Measurements from ENCODE around the gene GALNT4.

DNA sequence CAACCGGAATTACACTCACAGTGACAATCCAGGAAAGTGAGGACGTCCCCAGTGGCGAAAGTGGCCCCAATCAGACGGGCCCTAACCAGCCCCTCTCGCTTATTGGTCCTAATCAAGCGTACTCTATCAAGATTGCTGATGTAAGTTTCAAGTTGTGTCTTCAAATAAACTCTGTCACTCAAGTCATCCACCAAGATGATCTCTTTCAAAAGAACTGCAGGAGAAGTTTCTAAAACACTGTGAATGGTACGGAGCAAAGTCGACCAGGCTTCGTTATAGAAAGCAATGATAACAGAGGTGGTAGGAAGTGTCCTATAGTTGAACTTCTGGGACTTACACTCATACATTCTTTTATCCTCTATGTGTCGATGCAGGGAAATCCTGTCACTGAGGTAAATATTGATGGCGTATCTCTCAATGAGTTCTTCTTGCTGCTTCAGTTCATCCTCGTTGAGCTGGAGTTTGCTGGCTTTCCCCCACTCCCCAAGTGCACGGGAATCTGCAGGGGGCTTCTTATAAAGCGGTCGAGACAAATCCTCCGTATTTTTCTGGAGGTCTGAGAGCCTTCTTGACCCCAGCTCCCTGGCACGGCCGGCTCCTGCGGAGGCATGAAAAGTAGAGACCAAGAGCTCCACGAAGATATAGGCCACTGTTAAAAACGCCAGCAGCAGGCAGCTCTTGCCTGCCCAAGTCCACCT is 604 bp downstream of the GALNT4 start:
- TF ChIP-seq, protein P1, sequence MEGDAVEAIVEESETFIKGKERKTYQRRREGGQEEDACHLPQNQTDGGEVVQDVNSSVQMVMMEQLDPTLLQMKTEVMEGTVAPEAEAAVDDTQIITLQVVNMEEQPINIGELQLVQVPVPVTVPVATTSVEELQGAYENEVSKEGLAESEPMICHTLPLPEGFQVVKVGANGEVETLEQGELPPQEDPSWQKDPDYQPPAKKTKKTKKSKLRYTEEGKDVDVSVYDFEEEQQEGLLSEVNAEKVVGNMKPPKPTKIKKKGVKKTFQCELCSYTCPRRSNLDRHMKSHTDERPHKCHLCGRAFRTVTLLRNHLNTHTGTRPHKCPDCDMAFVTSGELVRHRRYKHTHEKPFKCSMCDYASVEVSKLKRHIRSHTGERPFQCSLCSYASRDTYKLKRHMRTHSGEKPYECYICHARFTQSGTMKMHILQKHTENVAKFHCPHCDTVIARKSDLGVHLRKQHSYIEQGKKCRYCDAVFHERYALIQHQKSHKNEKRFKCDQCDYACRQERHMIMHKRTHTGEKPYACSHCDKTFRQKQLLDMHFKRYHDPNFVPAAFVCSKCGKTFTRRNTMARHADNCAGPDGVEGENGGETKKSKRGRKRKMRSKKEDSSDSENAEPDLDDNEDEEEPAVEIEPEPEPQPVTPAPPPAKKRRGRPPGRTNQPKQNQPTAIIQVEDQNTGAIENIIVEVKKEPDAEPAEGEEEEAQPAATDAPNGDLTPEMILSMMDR (IDR thresholded peaks at IDR 0.05), result no peak
- TF ChIP-seq POLR2A (IDR thresholded peaks at IDR 0.05), result no peak

Measured in right lobe of liver (tissue), 4 donors.